Thoracic aorta (tissue), 2 donors: ENCODE results near the gene TRAFD1. TPM values are rescaled to one million over a fixed set of nuclear protein-coding genes. Genes with fewer than 3 reads are reported as not detected.
"Not testable (repeated sequence)": the region's sequence is repeated elsewhere in the genome, so short reads cannot be mapped to it uniquely, and the experiment has no call there.

Source experiments
- ATAC-seq: fragments of 150-250 bp; one replicate; pipeline ENCODE4 v1.8.0; 2017; ENCODE audit warnings: low read depth; ENCODE audit not compliant: insufficient number of reproducible peaks, low FRiP score
- DNase-seq: peaks from one replicate; pipeline ENCODE4 v3.0.0-alpha.2; 2020; ENCODE audit warnings: low spot score
- H3K27ac ChIP-seq, 2 donors: fragments of 200-600 bp; sonication (generic); 1 replicate in 1 of 2; 2 replicates in 1 of 2; pipeline ENCODE4 v1.5.1; 2016; ENCODE audit warnings: mild to moderate bottlenecking in 2 of 2, moderate library complexity in 2 of 2
- H3K27me3 ChIP-seq: fragments of 200-600 bp; sonication (generic); replicated peaks from 2 replicates; pipeline ENCODE4 v1.6.0; 2016; ENCODE audit warnings: mild to moderate bottlenecking; ENCODE audit not compliant: insufficient read depth
- H3K36me3 ChIP-seq: fragments of 200-600 bp; sonication (generic); one replicate; pipeline ENCODE4 v1.5.1; 2016
- H3K4me1 ChIP-seq, 2 donors: fragments of 200-600 bp; sonication (generic); 1 replicate in 1 of 2; 2 replicates in 1 of 2; pipeline versions ENCODE4 v1.5.1 to v1.6.0; 2016; ENCODE audit warnings: low read depth in 2 of 2, mild to moderate bottlenecking in 1 of 2; ENCODE audit not compliant: control insufficient read depth in 1 of 2
- H3K4me3 ChIP-seq: fragments of 200-600 bp; sonication (generic); 2 replicates; pipeline ENCODE4 v1.5.1; 2016; ENCODE audit warnings: mild to moderate bottlenecking
- H3K9me3 ChIP-seq: fragments of 200-600 bp; sonication (generic); 2 replicates; pipeline ENCODE4 v1.5.1; 2016
- CTCF ChIP-seq: fragments of 200-600 bp; sonication (generic); IDR thresholded peaks from one replicate; pipeline ENCODE4 v1.5.1; 2019; ENCODE audit warnings: antibody characterized with exemption
- total RNA-seq, 2 donors: library from RNA; depleted of rRNA; stranded (reverse); fragments of >200 nt; gene quantifications; one replicate each; pipeline versions ENCODE4 v1.1.0 to v1.2.3, GENCODE V29; 2016

The TRAFD1 gene
- total RNA-seq, 2 donors from 2014 or later: 23.6 to 43.7 TPM

GRCh38 chr12:112105891-112106290, 19.5 kb upstream of the TRAFD1 start:
- ATAC-seq (no peak), DNase-seq (no peak)
- Histone ChIP-seq H3K9me3 (no peaks in the 10 kb centered on the region), H3K27ac (no peak overlapping the region), H3K36me3 (peaks cover 4% of the 10 kb centered on the region), H3K4me3 (no peak overlapping the region), H3K4me1 (peaks cover 25 to 33% of the 10 kb centered on the region in 2 donors), H3K27me3 (no peaks in the 10 kb centered on the region)
- no peak for TF ChIP-seq CTCF

GRCh38 chr12:112107306-112108201, 17.8 kb upstream of the TRAFD1 start:
- H3K27me3 ChIP-seq: no peaks in the 10 kb centered on the region
- no peak for DNase-seq
- no peaks in the 10 kb centered on the region for H3K9me3 ChIP-seq
- TF ChIP-seq CTCF: no peak
- H3K4me1 ChIP-seq: peaks cover 25 to 33% of the 10 kb centered on the region in 2 donors
- no peak for ATAC-seq
- peak overlapping the region; percentile 94 to 95 for H3K27ac ChIP-seq
- peak overlapping the region; percentile 93 for H3K4me3 ChIP-seq
- no peaks in the 10 kb centered on the region for H3K36me3 ChIP-seq

- H3K9me3 ChIP-seq: no peaks in the 10 kb centered on the region
- no peaks in the 10 kb centered on the region for H3K36me3 ChIP-seq
- TF ChIP-seq CTCF: no peak
- peak within 1 kb of the TSS; percentile 93 for H3K4me3 ChIP-seq
- DNase-seq (peak; percentile 72), ATAC-seq (peak; percentile 86)
- H3K4me1 ChIP-seq: peaks cover 18 to 25% of the 10 kb centered on the region in 2 donors
- no peaks in the 10 kb centered on the region for H3K27me3 ChIP-seq
- H3K27ac ChIP-seq: peak within 1 kb of the TSS; percentile 94 to 95
These were observed 16.9 kb upstream of the TRAFD1 start, which contains the start of gene NAA25 for GRCh38 chr12:112108202-112109079. TSS of gene NAA25 (minus strand) at chr12:112108783. CDS start at chr12:112108773, 10 bp downstream.

- H3K27ac ChIP-seq, H3K4me3 ChIP-seq, H3K9me3 ChIP-seq, DNase-seq, H3K36me3 ChIP-seq, ATAC-seq, H3K27me3 ChIP-seq: not testable (repeated sequence)
- H3K4me1 ChIP-seq: peaks cover 18 to 20% of the 10 kb centered on the region in 2 donors
These were observed 14.3 kb upstream of the TRAFD1 start for GRCh38 chr12:112110787-112111662.

GRCh38 chr12:112111931-112112330, 13.4 kb upstream of the TRAFD1 start:
- no peak for DNase-seq
- TF ChIP-seq CTCF: no peak
- H3K9me3 ChIP-seq: no peaks in the 10 kb centered on the region
- no peak overlapping the region for H3K4me3 ChIP-seq
- ATAC-seq: no peak
- no peak overlapping the region for H3K27ac ChIP-seq
- H3K36me3 ChIP-seq: no peaks in the 10 kb centered on the region
- H3K27me3 ChIP-seq: no peaks in the 10 kb centered on the region
- peaks cover 19 to 23% of the 10 kb centered on the region in 2 donors for H3K4me1 ChIP-seq
